Measurements from ENCODE around the gene PRLHR. TPM values are rescaled to one million over a fixed set of nuclear protein-coding genes. Genes with fewer than 3 reads are reported as not detected.

PRLHR gene
- total and polyA plus RNA-seq, 2 of the 4 experiments (the other 2 are of a cell fraction) = not detected

DNA sequence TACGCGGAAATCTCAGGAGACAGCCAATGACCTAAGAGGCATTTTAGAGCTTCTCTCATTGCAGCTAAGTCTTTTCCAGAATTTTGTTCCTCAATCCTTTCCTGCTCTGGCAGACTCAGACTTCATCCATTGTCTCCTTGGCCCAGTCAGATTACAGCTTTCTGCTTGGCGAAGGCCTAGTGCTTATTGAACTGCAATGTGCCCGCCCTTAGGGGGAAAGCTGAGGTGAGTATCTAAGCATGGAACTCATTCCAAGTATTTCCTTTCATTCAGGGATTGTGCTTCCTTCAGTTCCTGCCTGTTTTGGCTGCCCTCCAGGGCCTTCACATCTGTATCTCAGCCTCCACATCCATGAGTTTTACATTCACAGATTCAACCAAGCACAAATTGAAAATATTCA is 37.5 kb downstream of the PRLHR start:
- Histone ChIP-seq H4K5ac (ENCODE audit: low read depth, low read length) (no peak overlapping the region), H3K27me3 (ENCODE audit: control insufficient read depth, insufficient read depth, low read length) (no peaks in the 10 kb centered on the region), H2BK15ac (ENCODE audit: low read depth, low read length) (no peak overlapping the region), H3K79me1 (ENCODE audit: low read depth in 1 of 2, low read length in 2 of 2) (no peaks in the 10 kb centered on the region), H3K4ac (ENCODE audit: low read depth, low read length) (no peak overlapping the region), H3K4me1 (ENCODE audit: control insufficient read depth, insufficient read depth, low read length) (no peaks in the 10 kb centered on the region), H3K9me3 (ENCODE audit: control insufficient read depth, insufficient read depth, low read length) (no peaks in the 10 kb centered on the region), H4K8ac (ENCODE audit: low read depth in 2 of 2, low read length in 2 of 2) (no peak overlapping the region), H4K20me1 (ENCODE audit: insufficient read depth, low read length) (no peaks in the 10 kb centered on the region), H2BK120ac (ENCODE audit: low read depth, low read length) (no peak overlapping the region), H2BK5ac (ENCODE audit: low read depth, low read length, poor library complexity, severe bottlenecking) (no peak overlapping the region), H2AK5ac (ENCODE audit: low read depth, low read length) (no peak overlapping the region), H2AK9ac (replicated peaks; ENCODE audit: low read depth, low read length, poor library complexity) (no peak overlapping the region), H4K91ac (ENCODE audit: insufficient read depth, low read depth, low read length) (no peak overlapping the region), H3K9me1 (ENCODE audit: insufficient read depth, low read length) (no peaks in the 10 kb centered on the region), H3K18ac (ENCODE audit: low read depth, low read length) (no peak overlapping the region), H3K27ac (ENCODE audit: insufficient read depth, low read length) (no peak overlapping the region), H3K9ac (ENCODE audit: low read depth, low read length) (no peak overlapping the region), H3K56ac (ENCODE audit: extremely low read depth, insufficient read depth, low read length) (no peak overlapping the region), H3K14ac (replicated peaks; ENCODE audit: low read depth, low read length) (no peak overlapping the region), H3K36me3 (ENCODE audit: control insufficient read depth, insufficient read depth, low read length) (no peaks in the 10 kb centered on the region), H3K23ac (ENCODE audit: low read depth, low read length) (no peak overlapping the region), H2AFZ (replicated peaks; ENCODE audit: low read length, poor library complexity) (no peak overlapping the region), H2BK20ac (ENCODE audit: low read depth, low read length) (no peak overlapping the region), H3K4me3 (ENCODE audit: insufficient read depth, low read depth, low read length) (no peak overlapping the region), H3K4me2 (ENCODE audit: low read depth, low read length) (no peak overlapping the region)
- TF ChIP-seq CHD1 (IDR thresholded peaks at IDR 0.05; ENCODE audit: low read depth, low read length) (no peak), SMC3 (IDR thresholded peaks at IDR 0.05; ENCODE audit: low read depth, low read length) (no peak), MAZ (IDR thresholded peaks at IDR 0.05; ENCODE audit: borderline replicate concordance, low read depth, low read length) (no peak), POLR2A (IDR thresholded peaks at IDR 0.05; ENCODE audit: low read depth, low read length) (no peak), ELK1 (IDR thresholded peaks at IDR 0.05; ENCODE audit: borderline replicate concordance, low read depth, low read length) (no peak), RCOR1 (IDR thresholded peaks at IDR 0.05; ENCODE audit: insufficient replicate concordance, low read length) (no peak), BHLHE40 (IDR thresholded peaks at IDR 0.05; ENCODE audit: low read depth, low read length) (no peak), MAFK (IDR thresholded peaks at IDR 0.05; ENCODE audit: low read depth, low read length) (no peak), RAD21 (IDR thresholded peaks at IDR 0.05; ENCODE audit: low read length) (no peak), MXI1 (IDR thresholded peaks at IDR 0.05; ENCODE audit: borderline replicate concordance, low read depth, low read length) (no peak)
- TF ChIP-seq, protein P1, sequence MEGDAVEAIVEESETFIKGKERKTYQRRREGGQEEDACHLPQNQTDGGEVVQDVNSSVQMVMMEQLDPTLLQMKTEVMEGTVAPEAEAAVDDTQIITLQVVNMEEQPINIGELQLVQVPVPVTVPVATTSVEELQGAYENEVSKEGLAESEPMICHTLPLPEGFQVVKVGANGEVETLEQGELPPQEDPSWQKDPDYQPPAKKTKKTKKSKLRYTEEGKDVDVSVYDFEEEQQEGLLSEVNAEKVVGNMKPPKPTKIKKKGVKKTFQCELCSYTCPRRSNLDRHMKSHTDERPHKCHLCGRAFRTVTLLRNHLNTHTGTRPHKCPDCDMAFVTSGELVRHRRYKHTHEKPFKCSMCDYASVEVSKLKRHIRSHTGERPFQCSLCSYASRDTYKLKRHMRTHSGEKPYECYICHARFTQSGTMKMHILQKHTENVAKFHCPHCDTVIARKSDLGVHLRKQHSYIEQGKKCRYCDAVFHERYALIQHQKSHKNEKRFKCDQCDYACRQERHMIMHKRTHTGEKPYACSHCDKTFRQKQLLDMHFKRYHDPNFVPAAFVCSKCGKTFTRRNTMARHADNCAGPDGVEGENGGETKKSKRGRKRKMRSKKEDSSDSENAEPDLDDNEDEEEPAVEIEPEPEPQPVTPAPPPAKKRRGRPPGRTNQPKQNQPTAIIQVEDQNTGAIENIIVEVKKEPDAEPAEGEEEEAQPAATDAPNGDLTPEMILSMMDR (conservative IDR thresholded peaks at IDR 0.05; ENCODE audit: low read depth, low read length) = no peak
- CTCF ChIA-PET = interaction anchor here (1.0 to 1.4 kb wide), 2 partner anchors 10 to 11 kb away, joined by 3 read pairs; no protein-coding TSS in a partner anchor
- dilution Hi-C loops (cut with HindIII; ENCODE audit: low sequenced_read_pairs, unreplicated experiment) = no loop called here
- BruUV-seq (replicated peaks) = no TSS peak
- DNase-seq (no peak), ATAC-seq (ENCODE audit: low read depth) (no peak)
- POLR2A ChIA-PET (ENCODE audit: unreplicated experiment) = no interaction called here
- intact Hi-C loops (cut with micrococcal nuclease) = no loop called here
- 33% methylated on average over 2 of the region's 4 CpGs; no CpG with 5 or more reads in 1 of the 2 experiments for WGBS, 2 experiments (ENCODE audit: extremely low coverage in 2 of 2, insufficient read length in 1 of 2)
- in situ Hi-C loops (cut with MboI; ENCODE audit: low sequenced_read_pairs) = no loop called here
